Astrocyte (in vitro differentiated cells and primary cell): ENCODE results near the gene MYADM. TPM values are rescaled to one million over a fixed set of nuclear protein-coding genes. Genes with fewer than 3 reads are reported as not detected.

Source experiments
- DNase-seq: peaks from one replicate; pipeline ENCODE4 v3.0.0-alpha.2; 2010; ENCODE audit warnings: low read depth
- FAIRE-seq: peaks from 2 replicates; lab custom pipeline; 2011; peaks lifted over from hg19 to GRCh38; lab: Jason Lieb, UNC
- H2AFZ ChIP-seq: 2 replicates; pipeline ENCODE4 v1.6.0; 2012; ENCODE audit warnings: low read depth, low read length, inconsistent platforms
- H3K27ac ChIP-seq: 2 replicates; pipeline ENCODE4 v1.5.1; 2011; ENCODE audit warnings: low read depth, low read length, inconsistent platforms
- H3K27me3 ChIP-seq: 2 replicates; pipeline ENCODE4 v1.6.0; 2011; ENCODE audit warnings: low read length, inconsistent platforms; ENCODE audit not compliant: insufficient read depth
- H3K36me3 ChIP-seq: 2 replicates; pipeline ENCODE4 v1.5.1; 2011; ENCODE audit warnings: low read length, inconsistent platforms; ENCODE audit not compliant: insufficient read depth
- H3K4me1 ChIP-seq: 2 replicates; pipeline ENCODE4 v1.5.1; 2011; ENCODE audit warnings: low read length, inconsistent platforms; ENCODE audit not compliant: insufficient read depth
- H3K4me2 ChIP-seq: 2 replicates; pipeline ENCODE4 v1.6.0; 2012; ENCODE audit warnings: low read length, inconsistent platforms
- H3K4me3 ChIP-seq: 2 replicates; pipeline ENCODE4 v1.5.1; 2011; ENCODE audit warnings: low read depth, mild to moderate bottlenecking, low read length, inconsistent platforms; ENCODE audit not compliant: insufficient read depth
- H3K79me2 ChIP-seq: 2 replicates; pipeline ENCODE4 v1.6.0; 2012; ENCODE audit warnings: mild to moderate bottlenecking, low read length, inconsistent platforms; ENCODE audit not compliant: insufficient read depth
- H3K9ac ChIP-seq: 2 replicates; pipeline ENCODE4 v1.6.0; 2012; ENCODE audit warnings: mild to moderate bottlenecking, low read length, inconsistent platforms
- H3K9me3 ChIP-seq: 2 replicates; pipeline ENCODE4 v1.5.1; 2012; ENCODE audit warnings: low read depth, mild to moderate bottlenecking, low read length, inconsistent platforms; ENCODE audit not compliant: insufficient read depth
- H4K20me1 ChIP-seq: 2 replicates; pipeline ENCODE4 v1.6.0; 2012; ENCODE audit warnings: low read length, inconsistent platforms; ENCODE audit not compliant: insufficient read depth
- H3K27ac Mint-ChIP-seq: one replicate; pipeline ENCODE4 v1.8.0; 2021; ENCODE audit warnings: mild to moderate bottlenecking, mixed read lengths; ENCODE audit not compliant: unreplicated experiment
- H3K27me3 Mint-ChIP-seq: one replicate; pipeline ENCODE4 v1.8.0; 2021; ENCODE audit warnings: low read depth, mixed read lengths; ENCODE audit not compliant: unreplicated experiment
- H3K36me3 Mint-ChIP-seq: one replicate; pipeline ENCODE4 v1.8.0; 2021; ENCODE audit warnings: low read depth, mixed read lengths; ENCODE audit not compliant: unreplicated experiment
- H3K4me1 Mint-ChIP-seq: one replicate; pipeline ENCODE4 v1.8.0; 2021; ENCODE audit warnings: low read depth, mixed read lengths; ENCODE audit not compliant: unreplicated experiment
- H3K4me3 Mint-ChIP-seq: one replicate; pipeline ENCODE4 v1.8.0; 2021; ENCODE audit warnings: mild to moderate bottlenecking, moderate library complexity, mixed read lengths; ENCODE audit not compliant: unreplicated experiment
- H3K9me3 Mint-ChIP-seq: one replicate; pipeline ENCODE4 v1.8.0; 2021; ENCODE audit warnings: mild to moderate bottlenecking, mixed read lengths; ENCODE audit not compliant: unreplicated experiment
- CTCF ChIP-seq: IDR thresholded peaks from 2 replicates; pipeline ENCODE4 v1.5.1; 2011; ENCODE audit warnings: low read depth, mild to moderate bottlenecking, inconsistent platforms, low read length, moderate library complexity; ENCODE audit not compliant: insufficient read depth
- EZH2 ChIP-seq: IDR thresholded peaks from 2 replicates; pipeline ENCODE4 v1.6.1; 2012; ENCODE audit warnings: mild to moderate bottlenecking, low read length, inconsistent platforms; ENCODE audit not compliant: insufficient read depth
- total RNA-seq: library from RNA; stranded (reverse); gene quantifications from 2 replicates; pipeline ENCODE4 v1.2.1, GENCODE V29; 2021

The MYADM gene
- total RNA-seq, 1 donor from 2014 or later = 221 TPM

DNA sequence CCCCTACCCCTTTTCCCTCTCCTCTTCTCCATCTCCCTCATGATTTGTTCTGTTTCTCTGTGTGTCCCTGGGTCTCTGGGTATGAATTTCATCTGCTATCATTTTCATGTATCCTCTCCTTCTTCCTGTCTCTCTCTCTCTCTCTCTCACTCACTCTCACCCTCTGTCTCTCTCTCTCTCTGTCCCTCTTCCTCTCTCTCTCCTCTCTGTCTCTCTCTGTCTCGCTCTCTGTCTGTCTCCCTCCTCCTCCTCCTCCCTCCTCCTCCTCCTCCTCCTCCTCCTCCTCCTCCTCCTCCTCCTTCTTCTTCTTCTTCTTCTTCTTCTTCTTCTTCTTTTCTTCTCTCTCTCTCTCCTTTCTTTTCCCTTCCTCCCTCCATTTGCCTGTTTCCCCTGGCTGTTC lies 38.1 kb downstream of the MYADM start:
- DNase-seq (no peak), FAIRE-seq (no peak)
- H3K9me3 ChIP-seq = no peaks in the 10 kb centered on the region
- H3K27me3 ChIP-seq = peaks cover 37% of the 10 kb centered on the region
- H3K4me3 Mint-ChIP-seq = no peak overlapping the region
- H3K36me3 Mint-ChIP-seq = no peaks in the 10 kb centered on the region
- TF ChIP-seq CTCF (no peak), EZH2 (no peak)
- H3K27ac ChIP-seq = no peak overlapping the region
- no peaks in the 10 kb centered on the region for H3K36me3 ChIP-seq
- H3K27ac Mint-ChIP-seq = no peak overlapping the region
- peaks cover 2% of the 10 kb centered on the region for H3K4me1 ChIP-seq
- no peak overlapping the region for H3K4me2 ChIP-seq
- H3K4me1 Mint-ChIP-seq = peaks cover 9% of the 10 kb centered on the region
- H3K9me3 Mint-ChIP-seq = peaks cover 3% of the 10 kb centered on the region
- peaks cover 66% of the 10 kb centered on the region for H3K27me3 Mint-ChIP-seq
- no peak overlapping the region for H3K9ac ChIP-seq
- H4K20me1 ChIP-seq = no peaks in the 10 kb centered on the region
- H3K79me2 ChIP-seq = no peaks in the 10 kb centered on the region
- no peak overlapping the region for H2AFZ ChIP-seq
- no peak overlapping the region for H3K4me3 ChIP-seq

- Histone ChIP-seq H3K9me3 (no peaks in the 10 kb centered on the region), H3K9ac (no peak overlapping the region), H3K4me2 (peak overlapping the region; percentile 72), H3K27ac (no peak overlapping the region), H4K20me1 (no peaks in the 10 kb centered on the region), H3K27me3 (peaks cover 41% of the 10 kb centered on the region), H3K4me1 (peaks cover 2% of the 10 kb centered on the region), H3K4me3 (no peak overlapping the region), H2AFZ (peak overlapping the region; percentile 28), H3K79me2 (no peaks in the 10 kb centered on the region), H3K36me3 (no peaks in the 10 kb centered on the region)
- peak overlapping the region; percentile 57 for H3K4me3 Mint-ChIP-seq
- no peak for FAIRE-seq
- peaks cover 9% of the 10 kb centered on the region for H3K4me1 Mint-ChIP-seq
- TF ChIP-seq EZH2 (no peak), CTCF (peak; percentile 58)
- no peak overlapping the region for H3K27ac Mint-ChIP-seq
- peaks cover 72% of the 10 kb centered on the region for H3K27me3 Mint-ChIP-seq
- H3K36me3 Mint-ChIP-seq = no peaks in the 10 kb centered on the region
- no peak for DNase-seq
- peaks cover 3% of the 10 kb centered on the region for H3K9me3 Mint-ChIP-seq
Measured at GRCh38 chr19:53906211-53907192, 38.8 kb downstream of the MYADM start.

DNA sequence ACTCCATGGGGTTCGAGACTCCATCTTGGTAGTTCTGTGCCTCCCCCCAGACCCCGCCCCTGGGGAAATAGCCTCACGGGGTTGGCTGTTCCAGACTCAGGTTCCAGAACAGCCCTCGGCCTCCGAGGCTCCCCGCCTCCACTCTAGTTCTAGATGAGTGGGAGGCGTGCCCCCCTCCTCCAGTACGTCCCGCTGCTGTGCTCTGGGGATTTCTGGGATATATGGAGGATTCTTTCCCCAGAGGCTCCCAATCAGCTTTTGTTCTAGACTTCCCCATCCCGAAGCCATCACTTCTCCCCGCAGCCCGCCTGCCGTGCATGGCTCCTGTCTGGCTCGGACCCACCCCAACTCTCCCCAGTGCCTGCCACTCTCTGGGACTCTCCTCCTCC lies 39.5 kb downstream of the MYADM start:
- H3K4me3 ChIP-seq = no peak overlapping the region

More for the DNA sequence above, 39.5 kb downstream of the MYADM start:
- H3K27me3 Mint-ChIP-seq = peaks cover 79% of the 10 kb centered on the region
- FAIRE-seq (no peak), DNase-seq (no peak)
- peaks cover 9% of the 10 kb centered on the region for H3K4me1 Mint-ChIP-seq
- H3K27ac Mint-ChIP-seq = no peak overlapping the region
- Histone ChIP-seq H3K27ac (no peak overlapping the region), H3K9ac (no peak overlapping the region), H3K9me3 (no peaks in the 10 kb centered on the region), H3K79me2 (no peaks in the 10 kb centered on the region), H3K4me2 (peak overlapping the region; percentile 83), H3K27me3 (peaks cover 46% of the 10 kb centered on the region), H3K4me1 (peaks cover 2% of the 10 kb centered on the region), H3K36me3 (no peaks in the 10 kb centered on the region), H2AFZ (peak overlapping the region; percentile 28), H4K20me1 (no peaks in the 10 kb centered on the region)
- H3K4me3 Mint-ChIP-seq = no peak overlapping the region
- peaks cover under 1% of the 10 kb centered on the region for H3K36me3 Mint-ChIP-seq
- TF ChIP-seq EZH2 (no peak), CTCF (no peak)
- H3K9me3 Mint-ChIP-seq = peaks cover 3% of the 10 kb centered on the region
